ENCODE results near the gene HSFX1.
"Not testable (repeated sequence)": the region's sequence is repeated elsewhere in the genome, so short reads cannot be mapped to it uniquely, and the experiment has no call there.

Gene HSFX1, protein sequence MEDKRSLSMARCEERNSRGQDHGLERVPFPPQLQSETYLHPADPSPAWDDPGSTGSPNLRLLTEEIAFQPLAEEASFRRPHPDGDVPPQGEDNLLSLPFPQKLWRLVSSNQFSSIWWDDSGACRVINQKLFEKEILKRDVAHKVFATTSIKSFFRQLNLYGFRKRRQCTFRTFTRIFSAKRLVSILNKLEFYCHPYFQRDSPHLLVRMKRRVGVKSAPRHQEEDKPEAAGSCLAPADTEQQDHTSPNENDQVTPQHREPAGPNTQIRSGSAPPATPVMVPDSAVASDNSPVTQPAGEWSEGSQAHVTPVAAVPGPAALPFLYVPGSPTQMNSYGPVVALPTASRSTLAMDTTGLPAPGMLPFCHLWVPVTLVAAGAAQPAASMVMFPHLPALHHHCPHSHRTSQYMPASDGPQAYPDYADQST

DNA sequence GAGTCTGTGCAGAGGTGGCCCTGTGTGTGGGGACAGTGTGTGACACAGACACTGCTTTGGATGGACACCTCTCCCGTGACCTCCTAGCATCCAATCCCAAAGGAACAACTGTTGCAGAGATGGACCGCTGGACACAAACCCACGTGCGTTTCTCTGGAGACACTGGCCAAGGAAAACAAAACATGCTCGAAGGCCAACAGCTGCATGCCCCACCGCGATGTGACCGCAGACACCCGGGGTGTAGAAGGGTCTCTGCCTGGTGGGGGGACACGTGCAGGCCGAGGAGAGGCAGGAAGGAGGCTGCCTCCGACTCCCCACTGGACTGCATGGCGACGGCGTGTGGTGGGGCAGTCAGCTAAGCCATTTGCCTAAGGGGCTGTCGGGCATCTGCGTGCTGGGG is at the start of gene HSFX1:
Gene HSFX1 (plus strand): TSS at position 301 of the 400 bp plus-strand sequence. CDS start 614 bp downstream, outside the sequence.
- not testable (repeated sequence) for DNase-seq (ENCODE audit: low spot score)

DNA sequence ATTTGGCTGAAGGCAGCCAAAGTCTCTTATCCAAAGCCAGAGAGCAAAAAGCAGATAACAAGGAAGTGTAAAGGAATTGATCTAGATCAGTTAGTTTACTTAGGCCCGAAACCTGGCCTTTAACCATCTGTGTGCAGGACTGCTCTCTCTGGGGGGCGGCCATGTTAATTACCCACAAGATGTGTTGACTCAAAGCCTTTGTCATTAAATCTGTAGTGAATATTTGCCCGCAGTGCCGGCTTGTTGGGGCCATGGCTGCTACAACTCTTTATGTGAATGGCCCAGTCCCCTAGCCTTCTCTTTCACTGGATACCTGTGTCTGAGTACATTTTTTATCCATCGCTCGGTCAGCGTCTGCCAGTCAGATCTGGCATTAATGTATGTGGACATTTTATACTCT is 46.6 kb upstream of the HSFX1 start:
- DNase-seq (ENCODE audit: low spot score): not testable (repeated sequence)

DNA sequence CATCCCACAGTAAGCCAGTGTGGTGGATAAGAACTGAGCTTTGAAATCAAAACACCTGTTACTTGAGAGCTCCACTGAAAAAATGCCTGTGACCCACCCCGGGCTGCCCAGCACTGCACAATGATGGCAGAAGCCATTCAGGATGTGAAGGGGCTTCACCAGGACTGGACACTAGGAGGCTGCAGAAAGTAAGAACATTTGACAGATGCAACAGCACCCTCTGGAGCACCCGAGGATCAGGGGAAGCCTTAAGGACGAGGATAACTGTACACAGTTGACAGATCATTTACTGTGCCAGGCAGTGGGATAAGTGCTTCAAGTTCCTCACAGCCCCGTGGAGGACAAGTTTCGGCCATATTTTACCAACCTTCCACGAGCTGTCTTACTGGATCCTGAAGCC is 31.6 kb upstream of the HSFX1 start:
- DNase-seq (ENCODE audit: low spot score): not testable (repeated sequence)

DNA sequence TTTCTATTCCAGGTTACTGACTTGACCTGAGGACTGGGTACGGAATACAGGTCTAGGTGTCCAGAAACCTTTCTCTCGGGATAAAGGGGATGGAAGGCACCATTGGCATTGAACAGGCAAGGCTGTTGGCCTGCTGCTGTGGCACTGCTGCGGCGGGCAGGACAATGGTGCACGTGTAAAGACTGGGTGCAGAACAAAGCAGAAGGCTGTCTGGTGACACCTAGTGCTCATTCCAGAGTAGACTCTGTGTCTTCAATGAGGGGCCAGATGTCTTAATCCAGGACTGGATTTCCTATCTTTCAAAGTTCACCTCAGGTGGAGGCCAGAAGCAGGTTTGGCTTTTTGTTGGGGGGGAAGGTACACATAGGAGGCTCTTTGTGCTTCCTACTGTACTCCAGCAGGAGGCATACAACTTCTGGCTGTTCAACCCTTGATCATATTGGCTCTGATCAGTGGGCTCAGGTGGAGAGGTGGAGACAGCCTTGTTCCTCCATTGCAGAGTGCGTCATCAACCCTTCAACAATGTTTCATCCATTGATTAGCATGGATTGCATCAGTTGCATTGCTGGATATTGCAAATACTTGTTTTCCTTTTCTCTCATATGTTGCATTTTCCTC is 27.4 kb upstream of the HSFX1 start:
- DNase-seq (ENCODE audit: low spot score): not testable (repeated sequence)

DNA sequence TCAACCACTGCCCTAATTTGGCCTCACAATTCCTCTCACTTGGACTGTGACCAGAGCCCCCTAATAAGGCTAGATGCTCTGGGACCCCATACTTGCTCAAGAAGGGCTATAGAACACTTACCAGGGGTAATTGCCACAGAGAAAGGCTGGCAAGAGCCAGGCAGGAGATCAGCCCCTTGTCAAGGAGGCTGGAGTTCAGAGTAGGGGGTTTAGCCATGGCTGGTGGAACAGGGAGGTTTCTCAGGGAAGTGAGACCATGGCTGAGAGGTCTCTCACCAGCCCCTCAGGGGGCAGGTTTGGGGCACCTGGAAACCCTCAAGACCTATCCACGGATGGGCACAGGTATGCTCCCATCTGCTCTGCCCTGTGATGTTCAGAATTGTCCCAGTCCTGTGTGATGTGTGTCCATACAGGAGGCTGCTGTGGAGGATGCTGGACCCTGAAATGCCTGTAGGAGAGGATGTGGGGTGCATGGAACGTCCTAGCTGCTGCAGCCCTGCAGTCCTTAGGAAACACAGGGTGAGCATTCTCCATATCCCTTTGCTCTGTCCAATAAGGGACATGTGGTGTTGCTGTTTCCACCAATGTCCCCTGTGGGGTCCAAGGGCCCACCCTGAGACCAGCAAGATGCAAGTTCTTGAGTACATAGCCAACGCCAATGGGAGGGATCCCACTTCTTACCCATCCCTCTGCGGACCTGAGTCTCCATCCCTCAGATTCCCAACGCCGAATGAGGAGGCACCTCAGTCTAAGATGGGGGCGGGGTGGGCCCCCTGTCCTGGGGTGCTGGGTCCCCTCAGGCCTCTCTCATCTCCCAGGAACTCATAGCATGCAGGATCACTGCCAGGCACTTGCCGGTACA is 16.4 kb upstream of the HSFX1 start:
- DNase-seq (ENCODE audit: low spot score): no peak

DNA sequence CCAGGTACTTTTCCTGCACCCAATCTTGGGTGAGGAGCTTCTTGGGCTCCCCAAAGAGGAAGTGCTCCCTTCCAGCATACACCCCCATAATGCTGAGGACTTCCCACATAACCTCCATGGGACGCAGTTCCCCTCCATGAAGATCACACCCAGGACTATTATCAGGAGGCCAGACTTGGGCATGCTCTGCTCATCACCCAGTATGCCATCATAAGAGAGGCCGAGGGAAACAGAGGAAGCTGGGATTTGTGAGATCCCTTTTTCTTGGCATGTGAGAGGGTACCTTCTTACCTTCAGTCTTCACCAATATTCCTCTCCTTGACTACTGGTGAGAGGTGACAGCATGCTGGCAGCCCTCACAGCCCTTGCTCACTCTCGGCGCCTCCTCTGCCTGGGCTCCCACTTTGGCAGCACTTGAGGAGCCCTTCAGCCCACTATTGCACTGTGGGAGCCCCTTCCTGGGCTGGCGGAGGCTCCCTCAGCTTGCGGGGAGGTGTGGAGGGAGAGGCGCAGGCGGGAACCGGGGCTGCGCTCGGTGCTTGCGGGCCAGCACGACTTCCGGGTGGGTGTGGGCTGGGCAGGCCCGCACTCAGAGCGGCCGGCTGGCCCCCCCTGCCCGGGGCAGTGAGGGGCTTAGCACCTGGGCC is 15.7 kb upstream of the HSFX1 start:
- DNase-seq (ENCODE audit: low spot score): no peak

DNA sequence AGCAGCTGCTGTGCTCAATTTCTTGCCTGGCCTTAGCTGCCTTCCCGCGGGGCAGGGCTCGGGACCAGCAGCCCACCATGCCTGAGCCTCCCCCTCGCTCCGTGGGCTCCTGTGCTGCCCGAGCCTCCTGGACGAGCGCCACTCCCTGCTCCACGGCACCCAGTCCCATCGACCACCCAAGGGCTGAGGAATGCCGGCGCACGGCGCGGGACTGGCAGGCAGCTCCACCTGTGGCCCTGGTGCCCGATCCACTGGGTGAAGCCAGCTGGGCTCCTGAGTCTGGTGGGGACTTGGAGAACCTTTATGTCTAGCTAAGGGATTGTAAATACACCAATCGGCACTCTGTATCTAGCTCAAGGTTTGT is 15.2 kb upstream of the HSFX1 start:
- not testable (repeated sequence) for DNase-seq (ENCODE audit: low spot score)

DNA sequence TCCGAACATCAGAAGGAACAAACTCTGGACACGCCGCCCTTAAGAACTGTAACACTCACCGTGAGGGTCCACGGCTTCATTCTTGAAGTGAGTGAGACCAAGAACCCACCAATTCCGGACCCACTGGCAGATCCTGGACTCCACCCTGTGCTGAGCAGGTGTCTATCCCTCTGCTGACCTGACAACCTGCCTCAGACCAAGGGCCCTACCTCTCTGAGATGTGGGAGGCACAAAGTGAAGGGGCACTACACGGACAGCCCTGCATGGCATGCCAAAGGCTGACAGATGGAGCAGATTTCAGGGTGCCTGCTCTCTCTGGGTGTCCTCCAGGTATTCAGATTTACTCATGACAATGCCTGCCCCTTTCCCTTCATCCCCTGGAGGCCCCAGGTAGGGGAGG is 14.0 kb upstream of the HSFX1 start:
- no peak for DNase-seq (ENCODE audit: low spot score)

DNA sequence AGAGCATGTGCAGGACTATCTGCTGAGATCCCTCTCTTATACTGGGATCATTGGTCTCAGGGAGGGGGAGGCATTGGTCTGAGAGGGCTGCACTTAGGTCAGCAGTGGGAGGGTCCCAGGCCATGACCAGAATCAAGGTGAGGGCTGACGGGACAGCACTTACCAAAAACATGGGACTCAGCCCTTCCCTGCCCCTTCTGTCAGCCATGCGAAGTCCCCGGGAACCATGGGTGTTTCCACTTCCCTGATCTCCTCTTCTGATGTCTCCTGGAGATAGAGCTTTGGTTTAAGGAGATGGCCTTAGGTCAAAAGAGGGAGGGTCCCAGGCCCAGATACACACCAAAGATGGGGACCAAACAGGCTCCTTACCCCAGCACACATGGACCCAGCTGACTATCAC is 12.9 kb upstream of the HSFX1 start:
- no peak for DNase-seq (ENCODE audit: low spot score)

DNA sequence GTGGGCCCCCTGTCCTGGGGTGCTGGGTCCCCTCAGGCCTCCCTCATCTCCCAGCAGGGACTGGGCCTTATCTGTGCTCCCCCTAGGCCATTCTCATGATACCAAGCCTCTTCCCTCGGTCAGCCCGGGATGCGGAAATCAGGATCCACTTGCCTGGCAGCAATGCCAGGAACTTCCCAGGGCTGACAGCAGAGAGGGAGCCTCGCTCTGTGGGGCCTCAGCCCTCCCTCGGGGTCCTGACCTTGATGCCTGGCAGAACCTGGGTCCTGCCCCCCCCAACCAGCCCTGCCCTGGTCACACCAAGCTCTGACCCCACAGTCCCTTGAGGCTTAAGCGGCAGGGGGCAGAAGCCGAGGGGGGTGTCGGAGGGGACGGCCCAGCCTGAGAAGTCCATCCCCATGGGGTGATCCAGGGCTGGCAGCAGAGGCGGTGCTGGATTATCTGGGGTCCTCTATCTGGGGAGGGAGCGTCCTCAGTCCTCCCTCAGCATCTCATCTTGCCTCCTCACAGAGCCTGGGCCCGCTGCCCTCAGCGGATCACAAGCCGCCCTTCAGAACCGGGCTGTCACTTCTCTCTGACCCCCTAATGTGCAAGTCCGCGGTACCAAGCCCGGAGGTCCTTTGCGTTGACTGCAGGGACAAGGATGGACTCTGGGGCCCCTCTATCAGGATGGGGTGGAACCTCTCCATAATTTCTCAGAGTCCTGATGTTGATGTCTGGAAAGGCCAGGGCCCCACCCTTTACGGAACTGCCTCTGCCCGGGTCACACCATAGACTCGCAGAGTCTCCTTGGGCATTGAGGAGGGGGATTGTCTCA is 11.8 kb upstream of the HSFX1 start:
- DNase-seq (ENCODE audit: low spot score): not testable (repeated sequence)

DNA sequence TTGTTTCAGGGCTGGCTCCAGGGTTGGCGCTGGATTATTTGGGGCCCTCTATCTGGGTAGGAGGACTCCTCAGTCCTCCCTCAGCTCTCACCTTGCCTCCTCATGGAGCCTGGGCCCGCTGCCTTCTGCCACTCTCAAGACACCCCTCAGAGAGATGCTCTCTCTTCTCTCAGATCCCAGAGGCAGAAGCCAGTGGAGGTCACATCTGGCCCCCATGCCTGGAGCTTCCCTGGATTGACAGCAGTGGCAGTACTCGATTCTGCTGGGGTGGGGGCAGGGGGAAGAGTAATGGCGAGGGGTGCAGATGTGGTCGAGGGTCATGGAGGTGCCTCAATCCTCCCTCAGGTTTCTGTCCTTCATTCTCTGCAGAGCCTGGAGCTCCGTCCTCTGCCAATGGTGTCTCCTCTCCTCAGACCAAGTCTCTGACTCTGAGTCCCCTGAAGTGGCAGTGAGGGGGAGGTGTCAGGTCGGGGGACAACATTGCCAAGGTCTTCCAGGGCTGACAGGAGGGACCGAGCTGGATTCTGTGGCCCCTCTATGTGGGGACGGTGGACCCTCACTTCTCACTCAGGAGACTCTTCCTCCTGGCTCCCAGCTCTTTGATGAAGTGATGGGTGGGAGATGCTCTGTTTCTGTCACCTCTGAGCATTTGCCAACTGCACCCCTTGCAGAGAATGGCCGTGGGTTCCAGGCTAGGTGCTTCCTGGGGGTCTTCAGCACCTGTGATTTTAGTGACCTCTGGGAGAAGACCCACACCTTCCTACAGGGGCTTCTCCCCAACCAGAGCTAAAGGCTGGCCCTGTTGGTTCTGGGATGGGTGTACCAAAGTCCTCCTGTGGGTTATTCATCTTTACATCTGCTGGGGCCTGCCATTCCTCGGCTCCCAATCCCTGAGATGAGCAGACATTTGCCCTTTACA is 10.9 kb upstream of the HSFX1 start:
- DNase-seq (ENCODE audit: low spot score): no peak

DNA sequence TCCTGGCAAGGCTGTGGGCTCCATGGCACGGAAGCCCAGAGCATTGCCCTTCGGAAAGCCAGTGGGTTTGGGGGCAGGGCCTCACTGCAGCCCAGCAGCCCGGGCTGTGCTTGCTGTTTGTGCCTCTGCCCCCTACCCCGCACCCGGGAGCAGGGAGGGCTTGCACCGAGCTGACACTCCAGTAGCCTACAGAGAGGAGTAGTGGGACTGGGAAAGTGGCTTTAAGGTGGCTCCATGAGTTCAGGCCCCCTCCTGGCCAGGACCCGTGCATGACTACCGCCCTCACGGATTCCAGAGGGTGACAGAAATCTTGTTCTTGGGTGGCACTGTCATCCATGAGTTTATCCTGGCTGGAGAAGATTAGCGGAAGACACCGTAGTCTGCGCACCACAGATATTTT is 3.5 kb upstream of the HSFX1 start:
- not testable (repeated sequence) for DNase-seq (ENCODE audit: low spot score)

DNA sequence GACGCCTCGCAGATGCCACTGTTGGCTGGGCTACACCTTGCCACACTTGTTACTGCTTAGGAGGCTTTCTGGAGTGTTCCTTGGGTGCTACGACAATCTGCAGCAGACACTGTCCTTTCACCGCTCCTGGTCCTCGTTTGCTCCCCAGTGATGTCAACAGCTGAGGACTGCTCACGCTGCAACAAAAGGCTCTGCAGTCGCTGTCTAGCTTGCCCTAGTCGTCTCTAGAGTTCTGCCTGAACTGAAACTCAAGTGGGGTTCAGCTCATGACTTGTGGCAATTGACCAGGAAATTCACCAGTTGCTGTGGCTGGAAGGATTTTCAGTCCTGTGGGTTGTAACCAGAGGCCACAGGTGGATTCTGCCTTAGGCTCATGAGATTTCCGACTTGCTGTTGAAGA is 842 bp upstream of the HSFX1 start:
- DNase-seq (ENCODE audit: low spot score): not testable (repeated sequence)

DNA sequence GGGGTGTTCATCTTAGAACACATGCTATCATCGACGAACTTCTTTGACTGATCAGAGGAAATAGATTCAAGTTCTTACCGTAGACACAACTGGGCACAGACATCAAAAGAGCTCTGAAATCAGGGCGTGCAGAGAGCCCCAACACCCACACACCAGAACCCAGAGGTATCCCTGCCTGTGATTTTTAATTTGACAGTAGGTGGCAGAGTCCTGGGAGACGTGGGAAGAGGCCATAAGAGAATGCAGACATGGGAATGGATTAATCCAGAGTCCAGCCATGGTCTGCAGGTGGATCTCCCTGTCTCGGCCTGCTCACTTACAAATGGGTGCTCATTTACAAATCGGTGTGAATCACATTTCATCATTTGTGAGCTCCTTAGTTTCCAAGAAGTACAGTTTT is 4.1 kb downstream of the HSFX1 start:
- not testable (repeated sequence) for DNase-seq (ENCODE audit: low spot score)

DNA sequence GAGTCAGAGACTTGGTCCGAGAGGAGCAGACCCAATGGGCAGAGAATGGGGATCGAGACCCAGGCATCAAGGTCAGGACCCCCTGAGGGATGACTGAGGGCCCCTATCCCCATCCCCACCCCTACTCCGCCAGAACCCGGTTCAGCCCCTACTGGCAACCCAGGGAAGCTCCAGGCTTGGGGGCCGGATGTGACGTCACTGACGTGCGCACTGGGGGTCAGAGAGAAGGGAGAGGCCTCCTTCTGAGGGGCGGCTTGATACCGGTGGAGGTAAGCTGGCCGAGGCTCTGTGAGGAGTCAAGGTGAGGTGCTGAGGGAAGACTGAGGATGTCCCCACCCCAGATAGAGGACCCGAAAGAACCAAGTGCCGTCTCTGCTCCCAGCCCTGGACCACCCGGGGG is 7.9 kb downstream of the HSFX1 start, which contains the start of gene MAGEA9:
Gene MAGEA9 (plus strand): TSS at position 204 of the 400 bp plus-strand sequence. CDS start 4,281 bp downstream, outside the sequence.
- DNase-seq (ENCODE audit: low spot score): not testable (repeated sequence)

DNA sequence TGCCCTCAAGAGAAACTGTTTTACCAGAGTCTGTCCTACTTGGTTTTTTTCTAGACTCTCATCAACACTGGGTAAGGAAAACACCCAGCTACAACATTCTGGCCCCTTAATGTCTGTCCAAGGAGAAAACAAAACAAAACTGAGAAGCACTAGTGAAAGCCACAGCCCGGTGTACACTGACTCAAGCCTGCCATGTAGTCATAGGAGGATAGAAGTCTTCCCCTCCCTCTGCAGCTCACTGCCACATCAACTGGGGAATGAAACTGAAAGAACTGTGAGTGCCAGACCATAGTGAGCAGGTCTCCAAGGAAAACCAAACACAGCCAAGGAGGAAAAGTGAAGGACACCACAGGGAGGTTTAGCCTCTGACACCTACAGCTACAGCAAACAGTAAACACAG is 21.7 kb downstream of the HSFX1 start:
- not testable (repeated sequence) for DNase-seq (ENCODE audit: low spot score)

DNA sequence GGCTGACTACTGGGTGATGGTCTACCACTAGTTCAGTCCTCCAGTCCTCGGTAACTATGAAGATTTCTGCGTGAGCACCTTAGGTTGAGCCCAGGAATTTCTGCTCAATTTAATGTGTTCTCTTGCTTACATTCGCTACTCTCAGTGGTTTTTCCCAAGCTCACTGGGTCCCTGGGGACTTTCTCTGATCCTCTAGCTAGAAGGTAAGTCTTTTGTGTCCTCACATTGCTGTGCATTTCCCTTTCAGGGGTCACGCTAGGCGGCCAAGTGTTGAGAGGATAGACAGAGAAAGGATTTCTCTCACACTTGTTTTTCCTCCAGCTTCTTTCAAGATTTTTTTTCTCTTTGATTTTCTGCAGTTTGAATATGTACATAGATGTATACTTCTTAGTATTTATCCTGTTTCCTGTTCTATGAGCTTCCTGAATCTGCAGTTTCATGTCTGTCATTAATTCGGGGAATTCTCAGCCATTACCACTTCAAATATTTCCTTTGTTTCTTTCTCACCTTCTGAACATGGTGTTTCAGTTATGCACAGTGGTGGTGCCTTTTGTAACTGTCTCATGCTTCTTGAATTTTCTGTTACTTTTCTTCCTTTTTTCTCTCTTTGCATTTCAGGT is 25.3 kb downstream of the HSFX1 start:
- DNase-seq (ENCODE audit: low spot score): no peak

DNA sequence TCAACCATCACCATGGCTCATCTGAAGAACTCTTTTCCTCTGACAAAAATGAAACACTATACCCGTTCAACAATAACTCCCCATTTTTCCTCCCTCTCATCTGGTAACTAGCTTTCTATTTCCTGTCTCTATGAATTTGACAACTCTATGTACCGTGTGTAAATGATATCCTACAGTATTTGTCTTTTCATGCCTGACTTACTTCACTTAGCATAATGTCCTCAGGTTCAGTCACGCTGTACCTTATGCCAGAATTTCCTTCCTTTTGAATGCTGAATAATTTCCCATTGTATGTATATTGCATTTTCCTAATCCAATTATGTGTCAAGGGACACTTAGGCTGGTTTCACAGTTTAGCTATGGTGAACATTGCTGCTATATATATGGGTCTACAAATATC is 26.1 kb downstream of the HSFX1 start:
- DNase-seq (ENCODE audit: low spot score): no peak

DNA sequence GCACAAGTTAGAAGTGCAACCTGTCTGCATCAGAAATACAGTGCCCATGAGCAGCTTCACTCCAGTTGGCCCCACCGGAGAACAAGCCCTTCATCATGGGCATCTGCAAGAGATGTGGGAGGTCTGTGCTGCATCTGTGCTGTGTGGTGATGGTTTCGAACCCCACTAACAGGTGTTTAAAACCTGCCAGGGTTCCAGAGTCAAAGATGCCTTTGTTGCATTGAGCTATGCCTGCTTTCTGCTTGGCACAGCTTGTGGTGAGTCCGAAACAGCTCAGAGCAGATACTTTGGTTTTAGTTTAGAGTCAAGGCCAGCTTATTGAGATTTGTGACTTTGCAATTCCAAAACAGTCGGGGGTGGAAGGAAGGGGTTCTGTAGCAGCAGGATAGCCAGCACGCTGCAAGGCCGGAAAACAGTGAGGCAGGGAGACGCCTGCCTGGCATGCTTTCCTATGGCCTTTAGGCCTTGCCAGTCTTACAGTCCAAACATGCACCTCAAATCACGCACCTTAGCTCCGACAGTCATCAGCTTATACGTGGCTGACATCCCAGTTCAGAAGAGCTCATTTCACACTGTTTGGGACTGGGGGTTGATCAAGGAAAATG is 29.7 kb downstream of the HSFX1 start:
- no peak for DNase-seq (ENCODE audit: low spot score)
